Upper lobe of left lung (tissue), 6 donors: ENCODE measurements around the gene LHX5. TPM values are rescaled to one million over a fixed set of nuclear protein-coding genes. Genes with fewer than 3 reads are reported as not detected.

Source experiments
- ATAC-seq, 2 donors: fragments of 200-7000 bp; cut with Tn5 transposase; one replicate each; pipeline ENCODE4 v1.9.1; 2022; ENCODE audit warnings: mild to moderate bottlenecking in 2 of 2, moderate library complexity in 2 of 2; ENCODE audit not compliant: low FRiP score in 2 of 2
- DNase-seq, 2 donors: peaks; one replicate each; pipeline ENCODE4 v3.0.0-alpha.2; 2019 to 2020
- H3K27ac ChIP-seq, 4 donors: fragments of 200-600 bp; sonication (generic); one replicate each; pipeline ENCODE4 v1.5.1; 2016 to 2019
- H3K27me3 ChIP-seq, 4 donors: fragments of 200-600 bp; sonication (generic); one replicate each; pipeline ENCODE4 v1.5.1; 2017 to 2019
- H3K36me3 ChIP-seq, 4 donors: fragments of 200-600 bp; sonication (generic); one replicate each; pipeline ENCODE4 v1.5.1; 2016 to 2019
- H3K4me1 ChIP-seq, 4 donors: fragments of 200-600 bp; sonication (generic); one replicate each; pipeline ENCODE4 v1.5.1; 2018 to 2019
- H3K4me3 ChIP-seq, 4 donors: fragments of 200-600 bp; sonication (generic); one replicate each; pipeline ENCODE4 v1.5.1; 2017 to 2019; ENCODE audit warnings: mild to moderate bottlenecking in 2 of 4, moderate library complexity in 1 of 4
- H3K9me3 ChIP-seq, 4 donors: fragments of 200-600 bp; sonication (generic); one replicate each; pipeline ENCODE4 v1.5.1; 2018 to 2019
- EP300 ChIP-seq, 4 donors: sonication (generic); formaldehyde crosslinking; IDR thresholded peaks; one replicate each; pipeline ENCODE4 v1.5.1; 2017; ENCODE audit warnings: antibody characterized with exemption in 4 of 4, control low read depth in 2 of 4
- POLR2A ChIP-seq, 4 donors: fragments of 450-650 bp; IDR thresholded peaks; one replicate each; pipeline ENCODE4 v1.5.1; 2016 to 2017; ENCODE audit warnings: antibody characterized with exemption in 4 of 4, mild to moderate bottlenecking in 2 of 4
- POLR2AphosphoS5 ChIP-seq, 2 donors: sonication (generic); formaldehyde crosslinking; IDR thresholded peaks; one replicate each; pipeline ENCODE4 v1.5.1; 2017; ENCODE audit warnings: antibody characterized with exemption in 2 of 2
- WGBS, 2 donors: methylation state at CpG; one replicate each; pipeline ENCODE4 v1.1.5; 2017 to 2018; 5-methylcytosine and 5-hydroxymethylcytosine counted together
- total RNA-seq, 6 donors: library from RNA; depleted of rRNA in 4 of 6; stranded (reverse); fragments of >200 nt in 4 of 6; gene quantifications; one replicate each; pipeline versions ENCODE4 v1.1.0 to v1.2.1, GENCODE V29; 2016 to 2021
- TF ChIP-seq, protein P1 (sequence below), 6 experiments: fragments of 450-650 bp in 4 of 6; fragments of 200-600 bp in 2 of 6; sonication (generic) in 2 of 6; IDR thresholded peaks; one replicate each; pipeline ENCODE4 v1.5.1; 2016 to 2019; ENCODE audit warnings: antibody characterized with exemption in 6 of 6
- donor health status: DM: no; HTN: no; CAD: no; lungs with moderate emphysema.
- donor health status: DM: no; HTN: yes; CAD: no; lungs with severe emphysema.

Gene LHX5
- total RNA-seq, 6 donors from 2014 or later, result not detected

DNA sequence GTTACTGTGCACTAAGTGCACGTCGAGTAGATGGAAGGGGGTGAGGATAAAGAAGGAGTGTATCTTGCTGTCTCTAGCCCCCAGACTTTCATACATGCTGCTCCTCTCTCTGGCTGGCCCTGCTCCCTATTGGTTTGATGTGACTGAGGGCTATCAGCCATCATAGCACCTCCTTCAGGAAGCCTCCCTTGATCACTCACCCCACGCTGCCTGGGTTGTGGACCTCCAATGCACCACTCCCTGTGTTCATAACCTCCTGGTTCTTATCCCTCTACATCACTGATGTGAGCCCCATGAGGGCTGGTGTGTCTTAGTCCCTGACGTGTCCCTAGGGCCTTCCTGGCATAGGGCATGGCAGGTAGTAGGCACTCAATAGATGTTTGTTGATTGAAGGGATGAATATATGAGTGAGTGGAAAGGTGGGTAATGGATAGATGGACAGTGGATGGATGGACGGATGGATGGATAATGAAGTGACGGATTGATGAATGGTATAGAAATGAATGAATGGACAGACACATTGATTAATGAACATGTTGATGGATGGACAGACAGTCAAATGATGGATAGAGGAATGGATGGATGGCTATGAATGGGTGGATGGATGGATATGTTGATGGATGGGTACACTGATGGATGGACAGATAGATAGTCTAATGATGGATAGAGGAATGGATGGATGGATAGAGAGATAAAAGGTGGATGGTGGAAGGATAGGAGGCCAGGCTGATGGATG, 34.5 kb downstream of the LHX5 start:
- WGBS, 2 donors, result 76 to 79% methylated on average over 4 to 6 of the region's 6 CpGs
- DNase-seq (no peak), ATAC-seq (no peak)
- H3K4me1 ChIP-seq, result no peaks in the 10 kb centered on the region
- no peak overlapping the region for H3K4me3 ChIP-seq
- no peaks in the 10 kb centered on the region for H3K27me3 ChIP-seq
- H3K27ac ChIP-seq, result no peak overlapping the region
- TF ChIP-seq EP300 (IDR thresholded peaks at IDR 0.05), result no peak
- TF ChIP-seq POLR2A (IDR thresholded peaks at IDR 0.05), result no peak
- TF ChIP-seq POLR2AphosphoS5 (IDR thresholded peaks at IDR 0.05), result no peak
- TF ChIP-seq, protein P1, sequence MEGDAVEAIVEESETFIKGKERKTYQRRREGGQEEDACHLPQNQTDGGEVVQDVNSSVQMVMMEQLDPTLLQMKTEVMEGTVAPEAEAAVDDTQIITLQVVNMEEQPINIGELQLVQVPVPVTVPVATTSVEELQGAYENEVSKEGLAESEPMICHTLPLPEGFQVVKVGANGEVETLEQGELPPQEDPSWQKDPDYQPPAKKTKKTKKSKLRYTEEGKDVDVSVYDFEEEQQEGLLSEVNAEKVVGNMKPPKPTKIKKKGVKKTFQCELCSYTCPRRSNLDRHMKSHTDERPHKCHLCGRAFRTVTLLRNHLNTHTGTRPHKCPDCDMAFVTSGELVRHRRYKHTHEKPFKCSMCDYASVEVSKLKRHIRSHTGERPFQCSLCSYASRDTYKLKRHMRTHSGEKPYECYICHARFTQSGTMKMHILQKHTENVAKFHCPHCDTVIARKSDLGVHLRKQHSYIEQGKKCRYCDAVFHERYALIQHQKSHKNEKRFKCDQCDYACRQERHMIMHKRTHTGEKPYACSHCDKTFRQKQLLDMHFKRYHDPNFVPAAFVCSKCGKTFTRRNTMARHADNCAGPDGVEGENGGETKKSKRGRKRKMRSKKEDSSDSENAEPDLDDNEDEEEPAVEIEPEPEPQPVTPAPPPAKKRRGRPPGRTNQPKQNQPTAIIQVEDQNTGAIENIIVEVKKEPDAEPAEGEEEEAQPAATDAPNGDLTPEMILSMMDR (IDR thresholded peaks at IDR 0.05), result no peak
- H3K9me3 ChIP-seq, result no peaks in the 10 kb centered on the region
- no peaks in the 10 kb centered on the region for H3K36me3 ChIP-seq

DNA sequence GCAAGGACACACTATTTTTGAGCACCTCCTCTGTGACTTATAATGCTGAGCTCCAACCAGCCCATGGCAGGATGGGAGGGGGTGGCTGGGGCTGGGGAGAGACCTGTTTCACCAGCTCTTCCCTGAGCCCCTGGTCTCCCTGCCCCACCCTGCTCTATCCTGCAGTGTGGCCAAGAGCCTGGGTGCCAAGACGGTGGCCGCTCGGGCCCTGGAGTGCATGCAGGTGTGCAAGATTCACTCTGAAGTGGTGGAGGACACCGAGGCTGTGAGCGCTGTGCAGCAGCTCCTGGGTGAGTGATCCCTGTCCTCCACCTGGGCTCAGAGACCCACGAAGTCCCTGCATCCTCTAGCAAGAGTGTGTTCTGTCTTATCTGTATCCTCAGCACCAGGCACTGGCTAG, 35.1 kb downstream of the LHX5 start:
- TF ChIP-seq POLR2A (IDR thresholded peaks at IDR 0.05), result no peak
- TF ChIP-seq, protein P1 (IDR thresholded peaks at IDR 0.05), result no peak
- no peak for TF ChIP-seq EP300 (IDR thresholded peaks at IDR 0.05)
- TF ChIP-seq POLR2AphosphoS5 (IDR thresholded peaks at IDR 0.05), result no peak
- H3K27me3 ChIP-seq, result no peaks in the 10 kb centered on the region
- no peaks in the 10 kb centered on the region for H3K9me3 ChIP-seq
- no peak overlapping the region for H3K4me3 ChIP-seq
- H3K4me1 ChIP-seq, result no peaks in the 10 kb centered on the region
- H3K27ac ChIP-seq, result no peak overlapping the region
- no peaks in the 10 kb centered on the region for H3K36me3 ChIP-seq
- ATAC-seq, result no peak
- WGBS, 2 donors, result 86% methylated on average over 6 of the region's 6 CpGs; no CpG with 5 or more reads in 1 of the 2 donors
- no peak for DNase-seq

DNA sequence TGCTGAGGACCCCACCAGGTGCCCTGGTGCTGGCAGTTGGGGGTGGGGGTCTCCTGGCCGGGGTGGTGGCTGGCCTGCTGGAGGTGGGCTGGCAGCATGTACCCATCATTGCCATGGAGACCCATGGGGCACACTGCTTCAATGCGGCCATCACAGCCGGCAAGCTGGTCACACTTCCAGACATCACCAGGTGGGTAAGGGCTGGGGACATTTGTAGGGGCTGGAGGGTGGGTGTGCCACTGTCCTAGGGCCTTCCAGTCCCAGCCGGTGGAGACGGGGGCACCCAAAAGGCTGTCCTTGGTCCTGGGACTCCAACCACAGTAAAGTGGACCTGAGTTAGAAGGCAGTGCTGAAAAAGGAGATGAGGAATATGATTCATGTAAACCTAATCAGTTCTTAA, 36.3 kb downstream of the LHX5 start:
- DNase-seq, result no peak
- H3K27ac ChIP-seq, result no peak overlapping the region
- no peaks in the 10 kb centered on the region for H3K27me3 ChIP-seq
- no peaks in the 10 kb centered on the region for H3K9me3 ChIP-seq
- H3K4me3 ChIP-seq, result no peak overlapping the region
- ATAC-seq, result no peak
- TF ChIP-seq POLR2AphosphoS5 (IDR thresholded peaks at IDR 0.05), result no peak
- TF ChIP-seq POLR2A (IDR thresholded peaks at IDR 0.05), result no peak
- H3K36me3 ChIP-seq, result no peaks in the 10 kb centered on the region
- 86 to 95% methylated on average over 2 to 4 of the region's 5 CpGs for WGBS, 2 donors
- no peaks in the 10 kb centered on the region for H3K4me1 ChIP-seq

DNA sequence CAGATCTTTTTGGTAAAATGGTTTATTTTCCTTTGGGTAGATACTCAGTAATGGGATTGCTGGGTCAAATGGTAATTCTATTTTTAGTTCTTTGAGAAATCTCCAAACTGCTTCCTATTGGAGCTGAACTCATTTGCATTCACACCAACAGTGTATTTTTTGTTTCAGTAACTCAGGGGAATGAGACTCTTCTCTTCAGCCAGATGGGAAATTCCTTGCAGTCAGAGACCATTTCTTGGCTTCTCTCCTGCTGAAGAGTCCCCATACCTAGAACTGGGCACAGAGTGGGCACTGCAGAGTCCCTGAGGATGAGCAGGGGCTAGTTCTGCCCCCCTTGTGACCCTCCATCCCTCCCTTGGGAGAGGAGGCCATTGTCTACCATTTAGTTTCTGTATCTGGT, 38.7 kb downstream of the LHX5 start:
- H3K4me1 ChIP-seq, result no peaks in the 10 kb centered on the region
- H3K4me3 ChIP-seq, result no peak overlapping the region
- no peak overlapping the region for H3K27ac ChIP-seq
- ATAC-seq, result no peak
- no peaks in the 10 kb centered on the region for H3K27me3 ChIP-seq
- no peak for DNase-seq
- no peaks in the 10 kb centered on the region for H3K9me3 ChIP-seq
- no peak for TF ChIP-seq POLR2AphosphoS5 (IDR thresholded peaks at IDR 0.05)
- no peak for TF ChIP-seq POLR2A (IDR thresholded peaks at IDR 0.05)
- no peak for TF ChIP-seq EP300 (IDR thresholded peaks at IDR 0.05)
- TF ChIP-seq, protein P1 (IDR thresholded peaks at IDR 0.05), result no peak
- no peaks in the 10 kb centered on the region for H3K36me3 ChIP-seq

DNA sequence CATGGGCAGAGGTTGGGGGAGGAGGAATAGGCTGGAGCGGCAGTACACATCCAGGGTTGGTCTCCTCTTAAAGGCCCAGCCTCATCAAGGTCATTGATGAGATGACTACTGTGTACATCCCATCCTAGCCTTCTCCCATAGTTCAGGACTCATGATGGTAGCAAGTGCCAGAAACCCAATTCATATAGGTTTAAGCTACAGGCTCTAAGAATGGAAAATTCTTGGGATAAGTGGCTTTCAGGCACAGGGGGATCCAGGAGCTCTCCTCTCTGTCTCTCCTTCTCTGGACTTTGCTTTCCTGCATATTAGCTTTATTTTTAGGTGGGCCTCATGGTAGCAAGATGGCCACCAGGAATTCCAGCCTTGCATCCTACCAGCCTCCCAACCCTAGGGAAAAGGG, 43.2 kb downstream of the LHX5 start:
- no peak for TF ChIP-seq EP300 (IDR thresholded peaks at IDR 0.05)
- no peak for TF ChIP-seq POLR2A (IDR thresholded peaks at IDR 0.05)
- TF ChIP-seq, protein P1 (IDR thresholded peaks at IDR 0.05), result no peak
- no peak for TF ChIP-seq POLR2AphosphoS5 (IDR thresholded peaks at IDR 0.05)
- Histone ChIP-seq H3K4me3 (no peak overlapping the region), H3K4me1 (peaks cover 0 to under 1% (median 0%) of the 10 kb centered on the region in 4 donors), H3K27me3 (no peaks in the 10 kb centered on the region), H3K27ac (no peak overlapping the region), H3K9me3 (no peaks in the 10 kb centered on the region), H3K36me3 (no peaks in the 10 kb centered on the region)
- WGBS, 2 donors, result 92 to 95% methylated on average over 1 of the region's 1 CpG
- no peak for DNase-seq
- no peak for ATAC-seq
